Measurements from ENCODE around the gene HSD11B2. TPM values are rescaled to one million over a fixed set of nuclear protein-coding genes. Genes with fewer than 3 reads are reported as not detected.

Gene HSD11B2
- total and polyA plus RNA-seq, 10 of the 15 experiments (the other 5 are each of a cell fraction or from before 2014, with no cell fraction given) = 0.09 to 0.34 (median 0.21) TPM; not detected in 2

GRCh38 chr16:67466581-67466980 lies 35.7 kb downstream of the HSD11B2 start:
- Histone ChIP-seq H3K36me3 (ENCODE audit: control insufficient read depth in 2 of 2, insufficient read depth in 2 of 2, low read length in 1 of 2) (peaks cover under 1 to 2% of the 10 kb centered on the region in 2 experiments; a peak in 3 of 4 replicates), H2AFZ (ENCODE audit: control insufficient read depth, low read depth, low read length) (no peak overlapping the region), H3K27ac (ENCODE audit: control insufficient read depth, insufficient read depth) (no peak overlapping the region), H3K9ac (ENCODE audit: control insufficient read depth, insufficient read depth, low read length) (no peak overlapping the region), H3K9me3 (replicated peaks; ENCODE audit: control insufficient read depth, insufficient read depth, low read length) (no peaks in the 10 kb centered on the region), H3K27me3 (replicated peaks in 1 of 2; ENCODE audit: control insufficient read depth in 2 of 2, insufficient read depth in 2 of 2, low read length in 1 of 2) (no peaks in the 10 kb centered on the region), H3K79me2 (ENCODE audit: control insufficient read depth, insufficient read depth, low read length) (peaks cover 25% of the 10 kb centered on the region), H3K4me1 (ENCODE audit: control insufficient read depth, insufficient read depth, low read length) (peaks cover 7% of the 10 kb centered on the region), H4K20me1 (ENCODE audit: control insufficient read depth, insufficient read depth) (peaks cover 21% of the 10 kb centered on the region), H3K4me2 (ENCODE audit: control insufficient read depth, insufficient read depth) (no peak overlapping the region), H3K4me3 (no peak overlapping the region)
- no TSS peak for BruUV-seq (replicated peaks)
- ChIA-PET SMC1A (ENCODE audit: uncharacterized antibody, unreplicated experiment) (interaction anchor here (4.4 kb wide), 1 partner anchor 39 kb away, joined by 19 read pairs; no protein-coding TSS in a partner anchor), POLR2A (no interaction called here), RAD21 (ENCODE audit: unreplicated experiment) (interaction anchor here (0.7 to 3.6 kb wide), 3 partner anchors 14 to 49 kb away, joined by 3 to 31 read pairs (median 7); partner anchors contain the start of gene ATP6V0D1), CTCF (interaction anchor here (1.0 to 8.0 kb wide), 7 partner anchors 9 to 206 kb away, joined by 3 to 81 read pairs (median 8); no protein-coding TSS in a partner anchor)
- no peak for DNase-seq (ENCODE audit: low read depth, low spot score)
- intact Hi-C loops (cut with micrococcal nuclease; ENCODE audit: unreplicated experiment) (loop anchor here (5.0 kb wide), 1 partner anchor 119 kb away; no protein-coding TSS in a partner anchor), in situ Hi-C loops (cut with MboI) (no loop called here)
- WGBS (ENCODE audit: insufficient coverage, insufficient replicate concordance, low lambda C conversion rate, missing lambda C conversion rate) = 83% methylated on average over 6 of the region's 6 CpGs
- no peak for FAIRE-seq
- no peak for ATAC-seq
- TF ChIP-seq NKRF (conservative IDR thresholded peaks at IDR 0.05) (no peak), PML (IDR thresholded peaks at IDR 0.05; ENCODE audit: low read length) (no peak), E2F8 (IDR thresholded peaks at IDR 0.05; ENCODE audit: low read depth, partially characterized antibody) (no peak), RBBP5 (conservative IDR thresholded peaks at IDR 0.05) (no peak), TAF1 (IDR thresholded peaks at IDR 0.05; ENCODE audit: borderline replicate concordance, low read depth, low read length) (no peak), USF1 (IDR thresholded peaks at IDR 0.05; ENCODE audit: borderline replicate concordance, extremely low read length, insufficient read depth, low read depth, low read length) (no peak), ZBTB40 (IDR thresholded peaks at IDR 0.05; ENCODE audit: borderline replicate concordance) (no peak), HDAC2 (IDR thresholded peaks at IDR 0.05) (no peak), STAT1 (conservative IDR thresholded peaks at IDR 0.05) (no peak), ESRRA (IDR thresholded peaks at IDR 0.05; ENCODE audit: low read length) (no peak), TARDBP (IDR thresholded peaks at IDR 0.05; ENCODE audit: borderline replicate concordance) (no peak), ZNF24 (IDR thresholded peaks at IDR 0.05) (no peak), ELK1 (IDR thresholded peaks at IDR 0.05; ENCODE audit: low read depth, low read length) (no peak)
